ENCODE results near the gene MED12L. TPM values are rescaled to one million over a fixed set of nuclear protein-coding genes. Genes with fewer than 3 reads are reported as not detected.

MED12L gene
- total RNA-seq, 1 experiment from 2014 or later = 6.4 TPM

DNA sequence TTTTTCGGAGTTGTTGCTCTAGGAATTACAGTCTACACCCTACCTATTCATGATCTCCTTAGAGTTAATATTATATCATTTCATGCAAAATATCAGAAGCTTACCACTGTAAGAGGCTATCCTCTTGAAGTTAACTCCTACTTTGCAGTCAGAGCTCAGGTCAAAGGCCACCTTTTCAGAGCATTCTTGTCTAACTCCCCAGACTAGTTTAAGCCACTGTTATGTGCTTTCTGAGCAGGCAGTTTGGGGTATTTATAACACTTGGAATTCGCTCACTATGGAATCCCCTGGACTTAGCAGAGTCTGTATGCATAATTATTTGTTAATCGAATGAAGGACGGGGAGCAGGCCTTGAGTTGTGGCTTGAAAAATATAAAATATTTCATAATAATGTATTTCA, 21.7 kb downstream of the MED12L start:
- Histone ChIP-seq H3K9me3 (ENCODE audit: control insufficient read depth in 1 of 2, insufficient read depth in 1 of 2, low read depth in 1 of 2, low read length in 2 of 2) (no peaks in the 10 kb centered on the region), H3K36me3 (ENCODE audit: control insufficient read depth in 1 of 2, insufficient read depth in 2 of 2, low read length in 2 of 2) (no peaks in the 10 kb centered on the region), H3K27ac (ENCODE audit: low read depth, low read length) (no peak overlapping the region), H3K9me2 (ENCODE audit: insufficient read depth) (no peaks in the 10 kb centered on the region), H3K4me3 (replicated peaks in 1 of 2; ENCODE audit: low read depth in 1 of 2, low read length in 2 of 2) (no peak overlapping the region), H3K9ac (ENCODE audit: low read length) (no peak overlapping the region), H3K4me1 (ENCODE audit: control insufficient read depth in 1 of 2, insufficient read depth in 2 of 2, low read length in 2 of 2) (no peaks in the 10 kb centered on the region), H3K27me3 (ENCODE audit: insufficient read depth, low read length) (no peaks in the 10 kb centered on the region), H4K20me1 (ENCODE audit: insufficient read depth) (no peaks in the 10 kb centered on the region), H3K4me2 (ENCODE audit: low read length) (no peak overlapping the region), H3K79me2 (ENCODE audit: insufficient read depth, low read length) (no peaks in the 10 kb centered on the region), H2AFZ (ENCODE audit: low read depth, low read length, poor library complexity, severe bottlenecking) (no peak overlapping the region)
- DNase-seq (ENCODE audit: low read depth, low spot score) = no peak
- RAD21 ChIA-PET (ENCODE audit: low non-redundant PET in 1 of 2, low total read pairs in 2 of 2, uncharacterized antibody in 2 of 2, unreplicated experiment in 2 of 2) = no interaction called here
- CTCF ChIA-PET = no interaction called here
- POLR2A ChIA-PET = no interaction called here
- TF ChIP-seq TCF7L2 (IDR thresholded peaks at IDR 0.05; ENCODE audit: borderline replicate concordance, extremely low read depth, insufficient read depth, insufficient read length) = no peak
- TF ChIP-seq ZFX (IDR thresholded peaks at IDR 0.05) = no peak
- TF ChIP-seq YY1 (IDR thresholded peaks at IDR 0.05; ENCODE audit: extremely low read depth, insufficient replicate concordance, low read depth, low read length) = no peak
- no peak for TF ChIP-seq SIN3A (IDR thresholded peaks at IDR 0.05; ENCODE audit: low read depth)
- TF ChIP-seq EZH2phosphoT487 (IDR thresholded peaks at IDR 0.05; ENCODE audit: borderline replicate concordance) = no peak
- TF ChIP-seq EZH2 (IDR thresholded peaks at IDR 0.05) = no peak
- no peak for TF ChIP-seq SP1 (IDR thresholded peaks at IDR 0.05; ENCODE audit: low read depth)
- TF ChIP-seq, protein P1, sequence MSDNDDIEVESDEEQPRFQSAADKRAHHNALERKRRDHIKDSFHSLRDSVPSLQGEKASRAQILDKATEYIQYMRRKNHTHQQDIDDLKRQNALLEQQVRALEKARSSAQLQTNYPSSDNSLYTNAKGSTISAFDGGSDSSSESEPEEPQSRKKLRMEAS (IDR thresholded peaks at IDR 0.05) = no peak
- TF ChIP-seq, protein P2, sequence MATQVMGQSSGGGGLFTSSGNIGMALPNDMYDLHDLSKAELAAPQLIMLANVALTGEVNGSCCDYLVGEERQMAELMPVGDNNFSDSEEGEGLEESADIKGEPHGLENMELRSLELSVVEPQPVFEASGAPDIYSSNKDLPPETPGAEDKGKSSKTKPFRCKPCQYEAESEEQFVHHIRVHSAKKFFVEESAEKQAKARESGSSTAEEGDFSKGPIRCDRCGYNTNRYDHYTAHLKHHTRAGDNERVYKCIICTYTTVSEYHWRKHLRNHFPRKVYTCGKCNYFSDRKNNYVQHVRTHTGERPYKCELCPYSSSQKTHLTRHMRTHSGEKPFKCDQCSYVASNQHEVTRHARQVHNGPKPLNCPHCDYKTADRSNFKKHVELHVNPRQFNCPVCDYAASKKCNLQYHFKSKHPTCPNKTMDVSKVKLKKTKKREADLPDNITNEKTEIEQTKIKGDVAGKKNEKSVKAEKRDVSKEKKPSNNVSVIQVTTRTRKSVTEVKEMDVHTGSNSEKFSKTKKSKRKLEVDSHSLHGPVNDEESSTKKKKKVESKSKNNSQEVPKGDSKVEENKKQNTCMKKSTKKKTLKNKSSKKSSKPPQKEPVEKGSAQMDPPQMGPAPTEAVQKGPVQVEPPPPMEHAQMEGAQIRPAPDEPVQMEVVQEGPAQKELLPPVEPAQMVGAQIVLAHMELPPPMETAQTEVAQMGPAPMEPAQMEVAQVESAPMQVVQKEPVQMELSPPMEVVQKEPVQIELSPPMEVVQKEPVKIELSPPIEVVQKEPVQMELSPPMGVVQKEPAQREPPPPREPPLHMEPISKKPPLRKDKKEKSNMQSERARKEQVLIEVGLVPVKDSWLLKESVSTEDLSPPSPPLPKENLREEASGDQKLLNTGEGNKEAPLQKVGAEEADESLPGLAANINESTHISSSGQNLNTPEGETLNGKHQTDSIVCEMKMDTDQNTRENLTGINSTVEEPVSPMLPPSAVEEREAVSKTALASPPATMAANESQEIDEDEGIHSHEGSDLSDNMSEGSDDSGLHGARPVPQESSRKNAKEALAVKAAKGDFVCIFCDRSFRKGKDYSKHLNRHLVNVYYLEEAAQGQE (IDR thresholded peaks at IDR 0.05; ENCODE audit: low read depth) = no peak
- TF ChIP-seq EGR1 (IDR thresholded peaks at IDR 0.05; ENCODE audit: low read depth) = no peak
- no peak for TF ChIP-seq POLR2AphosphoS5 (IDR thresholded peaks at IDR 0.05; ENCODE audit: low read depth, low read length)
- TF ChIP-seq, protein P3, sequence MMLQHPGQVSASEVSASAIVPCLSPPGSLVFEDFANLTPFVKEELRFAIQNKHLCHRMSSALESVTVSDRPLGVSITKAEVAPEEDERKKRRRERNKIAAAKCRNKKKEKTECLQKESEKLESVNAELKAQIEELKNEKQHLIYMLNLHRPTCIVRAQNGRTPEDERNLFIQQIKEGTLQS (IDR thresholded peaks at IDR 0.05) = no peak
- no peak for TF ChIP-seq RAD21 (IDR thresholded peaks at IDR 0.05; ENCODE audit: low read depth)
- no peak for TF ChIP-seq SRF (IDR thresholded peaks at IDR 0.05; ENCODE audit: low read depth)
- no peak for TF ChIP-seq ZNF274 (IDR thresholded peaks at IDR 0.05; ENCODE audit: low read depth, low read length)
- intact Hi-C loops (cut with micrococcal nuclease) = no loop called here
- no TSS peak for BruUV-seq (replicated peaks)
- no peak for ATAC-seq
